ENCODE measurements around the gene PSMF1. TPM values are rescaled to one million over a fixed set of nuclear protein-coding genes. Genes with fewer than 3 reads are reported as not detected.

Gene PSMF1
- total and polyA plus RNA-seq, 2 experiments from 2014 or later, result 73.7 to 84.2 TPM

- TF ChIP-seq REST (IDR thresholded peaks at IDR 0.05; ENCODE audit: unreplicated experiment), result no peak
These were observed 69.9 kb downstream of the PSMF1 start (continued) for GRCh38 chr20:1188347-1188746.

DNA sequence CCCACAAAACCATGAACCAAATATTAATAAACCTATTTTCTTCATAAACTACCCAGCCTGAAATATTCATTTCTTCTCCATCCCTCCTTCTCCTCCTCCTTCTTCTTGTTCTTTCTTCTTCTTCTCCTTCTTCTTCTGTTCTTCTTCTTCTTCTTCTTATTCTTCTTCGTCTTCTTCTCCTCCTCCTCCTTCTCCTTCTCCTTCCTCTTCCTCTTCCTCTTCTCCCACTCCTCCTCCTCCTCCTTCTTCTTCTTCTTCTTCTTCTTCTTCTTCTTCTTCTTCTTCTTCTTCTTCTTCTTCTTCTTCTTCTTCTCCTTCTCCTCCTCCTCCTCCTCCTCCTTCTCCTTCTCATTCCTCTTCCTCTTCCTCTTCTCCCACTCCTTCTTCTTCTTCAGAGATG lies 71.4 kb downstream of the PSMF1 start:
- Histone ChIP-seq H3F3A (replicated peaks; ENCODE audit: low read depth) (0 out of 2 replicates have a peak, but pooled peaks cover 5% of the 10 kb centered on the region), H4K20me1 (replicated peaks; ENCODE audit: insufficient read depth) (no peaks in the 10 kb centered on the region), H3K79me2 (replicated peaks; ENCODE audit: insufficient read depth) (no peaks in the 10 kb centered on the region), H3K4me2 (no peak overlapping the region), H3K9me2 (ENCODE audit: insufficient read depth) (no peaks in the 10 kb centered on the region), H3K27me3 (ENCODE audit: insufficient read depth) (peaks cover 17% of the 10 kb centered on the region), H3K36me3 (ENCODE audit: insufficient read depth) (no peaks in the 10 kb centered on the region), H3K4me1 (ENCODE audit: insufficient read depth) (peaks cover 18% of the 10 kb centered on the region), H3K4me3 (no peak overlapping the region), H2AFZ (no peak overlapping the region), H3K27ac (ENCODE audit: low read depth) (no peak overlapping the region)
- Mint-ChIP-seq H3K9me3 (no peaks in the 10 kb centered on the region), H3K4me3 (no peak overlapping the region), H3K36me3 (ENCODE audit: low read depth) (no peaks in the 10 kb centered on the region), H3K27ac (no peak overlapping the region), H3K27me3 (ENCODE audit: insufficient read depth, low read depth, poor library complexity) (peaks cover 5% of the 10 kb centered on the region), H3K4me1 (peaks cover 12% of the 10 kb centered on the region)
- ATAC-seq, result no peak
- DNase-seq (ENCODE audit: low spot score), result no peak
- TF ChIP-seq STAT1 (IDR thresholded peaks at IDR 0.05; ENCODE audit: unreplicated experiment) (no peak), CREB1 (CRISPR knock-in tag; IDR thresholded peaks at IDR 0.05; ENCODE audit: low read depth) (no peak), CTCF (conservative IDR thresholded peaks at IDR 0.05; ENCODE audit: low read depth in 2 of 2) (no peak), ZNF114 (CRISPR knock-in tag; IDR thresholded peaks at IDR 0.05) (no peak), JUNB (IDR thresholded peaks at IDR 0.05; ENCODE audit: unreplicated experiment) (no peak), POLR2AphosphoS5 (IDR thresholded peaks at IDR 0.05; ENCODE audit: low read depth) (no peak), EZH2phosphoT487 (IDR thresholded peaks at IDR 0.05; ENCODE audit: unreplicated experiment) (no peak), REST (IDR thresholded peaks at IDR 0.05; ENCODE audit: unreplicated experiment) (no peak), ZNF331 (CRISPR knock-in tag; IDR thresholded peaks at IDR 0.05; ENCODE audit: low read depth) (no peak), NANOG (IDR thresholded peaks at IDR 0.05; ENCODE audit: borderline replicate concordance) (no peak), EZH2 (IDR thresholded peaks at IDR 0.05; ENCODE audit: low read depth, unreplicated experiment) (no peak)
- TF ChIP-seq, protein P1, sequence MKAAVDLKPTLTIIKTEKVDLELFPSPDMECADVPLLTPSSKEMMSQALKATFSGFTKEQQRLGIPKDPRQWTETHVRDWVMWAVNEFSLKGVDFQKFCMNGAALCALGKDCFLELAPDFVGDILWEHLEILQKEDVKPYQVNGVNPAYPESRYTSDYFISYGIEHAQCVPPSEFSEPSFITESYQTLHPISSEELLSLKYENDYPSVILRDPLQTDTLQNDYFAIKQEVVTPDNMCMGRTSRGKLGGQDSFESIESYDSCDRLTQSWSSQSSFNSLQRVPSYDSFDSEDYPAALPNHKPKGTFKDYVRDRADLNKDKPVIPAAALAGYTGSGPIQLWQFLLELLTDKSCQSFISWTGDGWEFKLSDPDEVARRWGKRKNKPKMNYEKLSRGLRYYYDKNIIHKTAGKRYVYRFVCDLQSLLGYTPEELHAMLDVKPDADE (IDR thresholded peaks at IDR 0.05), result no peak
